ENCODE data around the gene HERC3. TPM values are rescaled to one million over a fixed set of nuclear protein-coding genes. Genes with fewer than 3 reads are reported as not detected.
A peak's percentile ranks its signal among the peaks of the same experiment; 100 is the strongest.

HERC3 gene
- total and polyA plus RNA-seq, 2 of the 13 experiments (the other 11 are each of a cell fraction or from before 2014, with no cell fraction given), result 3.8 to 6.2 TPM

DNA sequence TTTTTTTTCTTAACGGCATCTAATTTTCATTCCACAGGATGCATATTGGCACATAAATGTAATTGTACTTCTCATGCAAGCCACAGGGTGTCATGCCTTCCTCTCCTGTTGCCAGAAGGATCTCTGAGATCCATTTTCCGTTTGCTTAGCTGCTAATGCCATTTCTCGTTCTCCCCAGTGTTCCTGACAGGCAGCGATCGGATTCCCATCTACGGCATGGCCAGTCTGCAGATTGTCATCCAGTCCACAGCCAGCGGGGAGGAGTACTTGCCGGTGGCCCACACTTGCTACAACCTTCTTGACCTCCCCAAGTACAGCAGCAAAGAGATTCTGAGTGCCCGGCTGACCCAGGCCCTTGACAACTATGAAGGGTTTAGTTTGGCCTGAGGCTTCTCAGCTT lies 114.3 kb downstream of the HERC3 start (continued):
- TF ChIP-seq, protein P1, sequence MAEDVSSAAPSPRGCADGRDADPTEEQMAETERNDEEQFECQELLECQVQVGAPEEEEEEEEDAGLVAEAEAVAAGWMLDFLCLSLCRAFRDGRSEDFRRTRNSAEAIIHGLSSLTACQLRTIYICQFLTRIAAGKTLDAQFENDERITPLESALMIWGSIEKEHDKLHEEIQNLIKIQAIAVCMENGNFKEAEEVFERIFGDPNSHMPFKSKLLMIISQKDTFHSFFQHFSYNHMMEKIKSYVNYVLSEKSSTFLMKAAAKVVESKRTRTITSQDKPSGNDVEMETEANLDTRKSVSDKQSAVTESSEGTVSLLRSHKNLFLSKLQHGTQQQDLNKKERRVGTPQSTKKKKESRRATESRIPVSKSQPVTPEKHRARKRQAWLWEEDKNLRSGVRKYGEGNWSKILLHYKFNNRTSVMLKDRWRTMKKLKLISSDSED (CRISPR knock-in tag; IDR thresholded peaks at IDR 0.05), result no peak
- TF ChIP-seq MED8 (CRISPR knock-in tag; IDR thresholded peaks at IDR 0.05; ENCODE audit: insufficient replicate concordance), result no peak
- TF ChIP-seq, protein P2, sequence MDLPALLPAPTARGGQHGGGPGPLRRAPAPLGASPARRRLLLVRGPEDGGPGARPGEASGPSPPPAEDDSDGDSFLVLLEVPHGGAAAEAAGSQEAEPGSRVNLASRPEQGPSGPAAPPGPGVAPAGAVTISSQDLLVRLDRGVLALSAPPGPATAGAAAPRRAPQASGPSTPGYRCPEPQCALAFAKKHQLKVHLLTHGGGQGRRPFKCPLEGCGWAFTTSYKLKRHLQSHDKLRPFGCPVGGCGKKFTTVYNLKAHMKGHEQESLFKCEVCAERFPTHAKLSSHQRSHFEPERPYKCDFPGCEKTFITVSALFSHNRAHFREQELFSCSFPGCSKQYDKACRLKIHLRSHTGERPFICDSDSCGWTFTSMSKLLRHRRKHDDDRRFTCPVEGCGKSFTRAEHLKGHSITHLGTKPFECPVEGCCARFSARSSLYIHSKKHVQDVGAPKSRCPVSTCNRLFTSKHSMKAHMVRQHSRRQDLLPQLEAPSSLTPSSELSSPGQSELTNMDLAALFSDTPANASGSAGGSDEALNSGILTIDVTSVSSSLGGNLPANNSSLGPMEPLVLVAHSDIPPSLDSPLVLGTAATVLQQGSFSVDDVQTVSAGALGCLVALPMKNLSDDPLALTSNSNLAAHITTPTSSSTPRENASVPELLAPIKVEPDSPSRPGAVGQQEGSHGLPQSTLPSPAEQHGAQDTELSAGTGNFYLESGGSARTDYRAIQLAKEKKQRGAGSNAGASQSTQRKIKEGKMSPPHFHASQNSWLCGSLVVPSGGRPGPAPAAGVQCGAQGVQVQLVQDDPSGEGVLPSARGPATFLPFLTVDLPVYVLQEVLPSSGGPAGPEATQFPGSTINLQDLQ (CRISPR knock-in tag; IDR thresholded peaks at IDR 0.05), result no peak
- TF ChIP-seq PITX1 (CRISPR knock-in tag; IDR thresholded peaks at IDR 0.05), result peak; percentile 42; the same call in 1 of the 2 replicates
- TF ChIP-seq, protein P3, sequence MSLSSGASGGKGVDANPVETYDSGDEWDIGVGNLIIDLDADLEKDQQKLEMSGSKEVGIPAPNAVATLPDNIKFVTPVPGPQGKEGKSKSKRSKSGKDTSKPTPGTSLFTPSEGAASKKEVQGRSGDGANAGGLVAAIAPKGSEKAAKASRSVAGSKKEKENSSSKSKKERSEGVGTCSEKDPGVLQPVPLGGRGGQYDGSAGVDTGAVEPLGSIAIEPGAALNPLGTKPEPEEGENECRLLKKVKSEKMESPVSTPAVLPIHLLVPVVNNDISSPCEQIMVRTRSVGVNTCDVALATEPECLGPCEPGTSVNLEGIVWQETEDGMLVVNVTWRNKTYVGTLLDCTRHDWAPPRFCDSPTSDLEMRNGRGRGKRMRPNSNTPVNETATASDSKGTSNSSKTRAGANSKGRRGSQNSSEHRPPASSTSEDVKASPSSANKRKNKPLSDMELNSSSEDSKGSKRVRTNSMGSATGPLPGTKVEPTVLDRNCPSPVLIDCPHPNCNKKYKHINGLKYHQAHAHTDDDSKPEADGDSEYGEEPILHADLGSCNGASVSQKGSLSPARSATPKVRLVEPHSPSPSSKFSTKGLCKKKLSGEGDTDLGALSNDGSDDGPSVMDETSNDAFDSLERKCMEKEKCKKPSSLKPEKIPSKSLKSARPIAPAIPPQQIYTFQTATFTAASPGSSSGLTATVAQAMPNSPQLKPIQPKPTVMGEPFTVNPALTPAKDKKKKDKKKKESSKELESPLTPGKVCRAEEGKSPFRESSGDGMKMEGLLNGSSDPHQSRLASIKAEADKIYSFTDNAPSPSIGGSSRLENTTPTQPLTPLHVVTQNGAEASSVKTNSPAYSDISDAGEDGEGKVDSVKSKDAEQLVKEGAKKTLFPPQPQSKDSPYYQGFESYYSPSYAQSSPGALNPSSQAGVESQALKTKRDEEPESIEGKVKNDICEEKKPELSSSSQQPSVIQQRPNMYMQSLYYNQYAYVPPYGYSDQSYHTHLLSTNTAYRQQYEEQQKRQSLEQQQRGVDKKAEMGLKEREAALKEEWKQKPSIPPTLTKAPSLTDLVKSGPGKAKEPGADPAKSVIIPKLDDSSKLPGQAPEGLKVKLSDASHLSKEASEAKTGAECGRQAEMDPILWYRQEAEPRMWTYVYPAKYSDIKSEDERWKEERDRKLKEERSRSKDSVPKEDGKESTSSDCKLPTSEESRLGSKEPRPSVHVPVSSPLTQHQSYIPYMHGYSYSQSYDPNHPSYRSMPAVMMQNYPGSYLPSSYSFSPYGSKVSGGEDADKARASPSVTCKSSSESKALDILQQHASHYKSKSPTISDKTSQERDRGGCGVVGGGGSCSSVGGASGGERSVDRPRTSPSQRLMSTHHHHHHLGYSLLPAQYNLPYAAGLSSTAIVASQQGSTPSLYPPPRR (CRISPR knock-in tag; IDR thresholded peaks at IDR 0.05; ENCODE audit: borderline replicate concordance), result no peak
- no peak for TF ChIP-seq MAFG (CRISPR knock-in tag; IDR thresholded peaks at IDR 0.05)
- no peak for TF ChIP-seq ZNF256 (CRISPR knock-in tag; conservative IDR thresholded peaks at IDR 0.05)
- no peak for TF ChIP-seq ELF4 (CRISPR knock-in tag; IDR thresholded peaks at IDR 0.05; ENCODE audit: borderline replicate concordance)
- TF ChIP-seq ZNF790 (CRISPR knock-in tag; IDR thresholded peaks at IDR 0.05; ENCODE audit: borderline replicate concordance), result no peak
- TF ChIP-seq ZNF235 (CRISPR knock-in tag; IDR thresholded peaks at IDR 0.05; ENCODE audit: borderline replicate concordance), result no peak
- TF ChIP-seq PHF21A (CRISPR knock-in tag; IDR thresholded peaks at IDR 0.05), result no peak
- TF ChIP-seq, protein P4, sequence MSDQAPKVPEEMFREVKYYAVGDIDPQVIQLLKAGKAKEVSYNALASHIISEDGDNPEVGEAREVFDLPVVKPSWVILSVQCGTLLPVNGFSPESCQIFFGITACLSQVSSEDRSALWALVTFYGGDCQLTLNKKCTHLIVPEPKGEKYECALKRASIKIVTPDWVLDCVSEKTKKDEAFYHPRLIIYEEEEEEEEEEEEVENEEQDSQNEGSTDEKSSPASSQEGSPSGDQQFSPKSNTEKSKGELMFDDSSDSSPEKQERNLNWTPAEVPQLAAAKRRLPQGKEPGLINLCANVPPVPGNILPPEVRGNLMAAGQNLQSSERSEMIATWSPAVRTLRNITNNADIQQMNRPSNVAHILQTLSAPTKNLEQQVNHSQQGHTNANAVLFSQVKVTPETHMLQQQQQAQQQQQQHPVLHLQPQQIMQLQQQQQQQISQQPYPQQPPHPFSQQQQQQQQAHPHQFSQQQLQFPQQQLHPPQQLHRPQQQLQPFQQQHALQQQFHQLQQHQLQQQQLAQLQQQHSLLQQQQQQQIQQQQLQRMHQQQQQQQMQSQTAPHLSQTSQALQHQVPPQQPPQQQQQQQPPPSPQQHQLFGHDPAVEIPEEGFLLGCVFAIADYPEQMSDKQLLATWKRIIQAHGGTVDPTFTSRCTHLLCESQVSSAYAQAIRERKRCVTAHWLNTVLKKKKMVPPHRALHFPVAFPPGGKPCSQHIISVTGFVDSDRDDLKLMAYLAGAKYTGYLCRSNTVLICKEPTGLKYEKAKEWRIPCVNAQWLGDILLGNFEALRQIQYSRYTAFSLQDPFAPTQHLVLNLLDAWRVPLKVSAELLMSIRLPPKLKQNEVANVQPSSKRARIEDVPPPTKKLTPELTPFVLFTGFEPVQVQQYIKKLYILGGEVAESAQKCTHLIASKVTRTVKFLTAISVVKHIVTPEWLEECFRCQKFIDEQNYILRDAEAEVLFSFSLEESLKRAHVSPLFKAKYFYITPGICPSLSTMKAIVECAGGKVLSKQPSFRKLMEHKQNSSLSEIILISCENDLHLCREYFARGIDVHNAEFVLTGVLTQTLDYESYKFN (CRISPR knock-in tag; conservative IDR thresholded peaks at IDR 0.05), result no peak
- no peak for TF ChIP-seq PRPF4 (IDR thresholded peaks at IDR 0.05; ENCODE audit: low read depth, low read length, poor library complexity, severe bottlenecking)
- no peak for TF ChIP-seq ATF7-NPFF (CRISPR knock-in tag; IDR thresholded peaks at IDR 0.05; ENCODE audit: low read depth)
- peak; percentile 62 for TF ChIP-seq SMC3 (IDR thresholded peaks at IDR 0.05; ENCODE audit: low read length)
